HG03442 (cell line): ENCODE data around the gene DNMBP.
"Not testable (repeated sequence)": the region's sequence is repeated elsewhere in the genome, so short reads cannot be mapped to it uniquely, and the experiment has no call there.

Experiments
- ATAC-seq: cut with Tn5 transposase; IDR thresholded peaks from one replicate; pipeline ENCODE4 v1.9.1; 2021; ENCODE audit warnings: mild to moderate bottlenecking, moderate library complexity; ENCODE audit not compliant: unreplicated experiment

DNMBP gene

DNA sequence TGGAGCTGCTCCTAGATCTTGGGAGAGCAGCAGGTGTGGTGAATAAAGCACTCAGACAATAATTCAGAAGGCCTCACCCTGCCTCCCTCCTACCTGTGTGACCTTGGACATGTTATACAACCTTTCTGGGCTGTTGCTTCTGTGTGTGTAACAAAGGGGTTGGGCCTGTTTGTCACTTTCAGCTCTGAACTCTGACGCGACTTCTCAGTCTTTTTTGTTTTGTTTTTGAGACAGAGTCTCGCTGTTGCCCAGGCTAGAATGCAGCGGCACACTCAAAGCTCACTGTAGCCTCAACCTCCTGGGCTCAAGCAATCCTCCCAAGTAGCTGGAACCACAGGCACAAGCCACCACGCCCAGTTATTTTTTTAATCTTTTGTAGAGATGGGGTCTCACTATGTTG lies 89.3 kb downstream of the DNMBP start:
- no peak for ATAC-seq

DNA sequence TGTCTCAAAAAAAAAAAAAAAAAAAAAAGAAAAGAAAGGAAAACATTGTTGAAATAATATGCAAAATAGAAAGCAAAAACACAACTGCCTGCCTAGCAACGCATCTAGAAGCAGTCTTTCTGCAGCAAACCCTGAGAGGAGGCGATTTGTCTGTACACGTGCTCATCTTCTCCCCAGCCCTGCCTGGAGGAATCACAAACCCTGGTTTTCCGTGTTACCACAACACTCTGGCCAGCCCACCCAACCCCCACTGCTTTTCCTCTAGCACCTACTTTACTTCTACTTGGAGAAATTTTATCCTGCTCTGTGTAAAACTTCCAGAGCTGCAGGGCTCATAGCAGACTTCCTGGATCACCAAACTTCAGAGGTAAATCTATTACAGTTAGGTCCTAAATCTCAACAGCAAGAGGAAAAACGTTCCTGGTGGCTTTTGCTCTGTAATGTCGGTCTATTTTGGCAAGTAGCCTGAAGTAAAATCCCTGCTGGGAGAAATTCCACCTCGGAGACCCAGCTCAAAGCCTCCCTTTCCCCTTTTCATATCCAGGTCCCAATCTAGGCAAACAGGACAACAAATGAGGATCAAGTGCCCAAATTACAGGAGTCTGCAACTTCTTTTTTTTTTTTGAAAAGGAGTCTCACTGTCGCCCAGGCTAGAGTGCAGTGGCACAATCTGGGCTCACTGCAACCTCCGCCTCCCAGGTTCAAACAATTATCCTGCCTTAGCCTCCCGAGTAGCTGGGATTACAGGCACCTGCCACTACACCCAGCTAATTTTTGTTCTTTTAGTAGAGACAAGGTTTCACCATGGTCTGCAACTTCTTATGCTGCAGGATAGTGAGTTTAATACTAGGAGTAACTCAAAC lies 91.6 kb downstream of the DNMBP start:
- no peak for ATAC-seq

DNA sequence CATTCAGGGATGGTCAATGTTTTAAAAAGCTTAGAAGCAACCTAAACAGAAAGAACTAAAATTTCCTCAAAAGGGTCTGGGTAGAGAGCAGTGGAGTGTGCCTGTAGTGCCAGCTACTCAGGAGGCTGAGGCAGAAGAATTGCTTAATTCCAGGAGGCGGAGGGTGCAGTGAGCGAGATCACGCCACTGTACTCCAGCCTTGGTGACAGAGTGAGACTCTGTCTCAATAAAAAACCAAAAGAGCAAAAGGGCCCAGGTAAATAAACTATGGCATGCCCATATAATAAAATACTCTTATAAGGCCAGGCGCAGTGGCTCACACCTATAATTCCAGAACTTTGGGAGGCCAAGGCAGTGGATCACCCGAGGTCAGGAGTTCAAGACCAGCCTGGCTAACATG lies 93.0 kb downstream of the DNMBP start:
- ATAC-seq: no peak

DNA sequence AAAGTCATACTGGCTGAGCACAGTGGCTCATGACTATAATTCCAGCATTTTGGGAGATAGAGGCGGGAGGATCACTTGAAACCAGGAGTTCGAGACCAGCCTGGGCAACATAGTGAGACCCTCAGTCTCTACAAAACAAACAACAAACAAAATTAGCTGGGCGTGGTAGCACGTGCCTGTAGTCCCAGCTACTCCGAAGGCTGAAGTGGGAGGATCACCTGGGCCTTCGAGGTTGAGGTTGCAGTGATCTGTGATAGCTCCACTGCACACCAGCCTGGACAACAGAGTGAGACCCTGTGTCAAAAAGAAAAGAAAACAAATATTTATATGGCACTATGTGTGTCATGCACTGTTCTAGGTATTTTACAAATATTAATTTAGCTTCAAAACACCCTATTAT lies 94.3 kb downstream of the DNMBP start:
- ATAC-seq: no peak

DNA sequence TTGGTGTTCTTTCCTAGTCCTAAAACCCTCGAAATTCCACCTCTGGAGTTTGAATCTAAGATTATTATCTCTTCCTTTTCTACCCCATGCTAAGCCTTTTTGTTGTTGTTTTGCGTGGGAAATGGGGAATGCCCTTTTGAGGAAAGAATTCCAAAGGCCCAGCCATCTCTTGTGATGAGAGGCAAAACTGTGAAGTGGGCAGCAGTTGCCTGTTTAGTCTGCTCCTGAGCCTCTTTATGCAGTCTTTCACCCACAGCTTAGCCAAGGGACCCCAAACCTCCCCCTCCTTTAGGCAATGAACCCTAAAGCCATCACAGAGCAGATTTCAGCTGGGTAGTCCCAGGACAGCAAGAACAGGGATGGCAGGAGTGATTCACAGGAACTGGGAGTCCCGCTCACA lies 95.5 kb downstream of the DNMBP start:
- ATAC-seq: no peak

DNA sequence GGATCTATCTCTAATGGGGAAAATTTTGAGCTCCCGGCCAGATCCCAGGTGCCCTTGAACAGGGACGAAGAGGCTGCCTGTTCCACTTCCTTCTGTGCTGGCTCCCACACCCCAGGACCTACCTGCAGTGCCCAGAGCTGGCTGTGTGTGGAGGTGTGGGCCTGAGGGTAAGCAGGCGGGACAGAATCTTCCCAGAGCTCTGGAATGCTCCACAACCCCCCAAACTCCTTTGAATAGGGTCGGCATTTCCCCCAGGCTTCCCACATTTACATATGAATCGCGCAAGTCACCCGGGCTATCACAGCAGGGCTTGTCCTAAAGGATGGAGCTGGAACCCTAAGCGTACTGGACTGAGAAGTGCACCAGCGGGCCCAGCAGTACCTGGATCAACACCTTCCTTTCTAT lies 95.9 kb downstream of the DNMBP start:
- no peak for ATAC-seq

DNA sequence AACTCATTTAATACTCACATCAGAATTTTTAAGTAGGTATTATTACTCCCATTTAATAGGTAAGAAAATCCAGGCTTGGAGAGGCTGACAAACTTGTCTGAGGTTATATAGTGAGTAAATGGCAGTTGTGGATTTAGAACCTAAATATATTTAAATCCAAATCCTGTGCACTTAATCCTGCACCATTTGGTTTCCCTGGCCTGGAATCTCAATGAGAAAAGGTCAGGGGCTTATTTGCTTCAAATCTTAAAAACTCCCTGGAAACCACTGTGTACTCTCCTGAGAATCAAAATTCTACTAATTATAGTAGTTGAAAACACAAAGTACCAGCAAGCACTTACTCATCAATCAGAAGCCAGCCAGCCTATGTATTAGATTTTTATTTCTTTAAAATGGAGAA lies 97.7 kb downstream of the DNMBP start:
- ATAC-seq: no peak

DNA sequence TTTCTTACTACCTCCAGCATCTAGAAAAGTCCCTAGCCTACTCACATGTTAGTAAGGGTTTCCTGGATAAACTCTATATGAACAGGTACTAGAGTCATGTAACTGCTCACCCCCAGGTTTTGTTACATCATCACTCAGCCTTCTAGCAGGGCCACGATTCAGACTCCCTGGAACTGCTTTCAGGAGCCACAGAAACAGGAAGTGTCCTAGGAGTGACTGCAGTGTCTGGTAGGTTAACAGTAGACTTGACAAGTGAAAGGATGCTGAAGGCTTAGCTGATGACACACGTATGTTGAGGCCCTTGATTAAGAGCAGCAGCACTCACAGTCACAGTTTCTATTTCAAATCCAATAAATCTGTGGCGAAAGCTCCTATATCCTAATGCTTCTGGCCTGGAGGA lies 101.2 kb downstream of the DNMBP start:
- ATAC-seq: no peak

DNA sequence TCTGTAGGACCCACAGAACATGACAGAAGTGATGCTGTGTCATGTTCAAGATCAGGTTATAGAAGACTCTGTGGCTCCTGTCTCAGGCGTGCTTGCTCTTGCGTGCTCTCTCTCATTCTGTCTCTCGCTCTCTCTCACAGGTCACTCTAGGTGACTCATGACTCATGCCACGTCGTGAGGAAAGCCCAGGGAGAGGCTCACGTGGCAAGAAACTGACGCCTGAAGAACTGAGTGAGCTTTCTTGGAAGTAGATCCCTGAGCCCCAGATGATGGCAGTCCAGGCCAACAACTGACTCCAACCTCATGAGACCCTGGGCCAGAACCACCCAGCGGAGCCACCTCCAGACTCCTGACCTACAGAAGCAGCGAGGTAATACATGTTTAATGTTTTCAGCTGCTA lies 103.3 kb downstream of the DNMBP start:
- no peak for ATAC-seq

DNA sequence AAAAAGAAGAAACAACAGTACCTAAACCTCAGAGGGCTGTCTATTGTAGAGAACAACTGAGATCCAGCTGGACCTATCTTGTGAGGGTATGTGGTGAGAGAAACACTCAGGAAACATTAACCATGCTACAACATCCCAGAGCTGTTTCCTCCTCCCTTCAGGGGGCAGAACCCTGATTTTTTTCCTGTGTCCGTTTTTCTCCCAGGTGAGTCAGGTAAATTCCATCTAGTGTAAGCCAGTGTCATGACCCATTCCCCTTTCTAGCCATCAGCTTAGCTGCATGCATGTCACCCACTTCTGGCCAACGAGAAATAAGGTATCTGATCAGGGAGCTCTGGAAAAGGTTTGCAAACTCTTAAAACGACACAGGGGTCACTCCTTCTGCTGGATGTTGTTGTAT lies 103.8 kb downstream of the DNMBP start:
- ATAC-seq: no peak

DNA sequence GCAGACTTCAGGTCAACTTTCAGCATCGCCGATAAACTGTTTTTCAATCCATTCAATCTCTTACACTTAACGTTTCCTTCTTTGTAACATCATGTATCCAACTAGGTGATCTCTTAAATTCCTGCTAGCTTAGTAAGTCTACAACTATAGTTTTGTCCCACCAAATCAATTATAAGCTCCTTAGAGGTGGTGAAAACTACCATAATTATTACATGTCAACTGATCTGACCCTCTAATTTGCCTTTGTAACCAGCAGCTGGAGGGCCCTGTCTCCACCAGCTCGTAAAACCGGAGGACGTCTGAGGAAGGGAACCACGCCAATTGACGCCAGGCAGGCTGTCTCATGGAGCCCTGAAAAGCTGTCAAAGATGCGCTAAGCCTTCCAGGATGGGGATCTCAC lies 113.9 kb downstream of the DNMBP start:
- no peak for ATAC-seq

DNA sequence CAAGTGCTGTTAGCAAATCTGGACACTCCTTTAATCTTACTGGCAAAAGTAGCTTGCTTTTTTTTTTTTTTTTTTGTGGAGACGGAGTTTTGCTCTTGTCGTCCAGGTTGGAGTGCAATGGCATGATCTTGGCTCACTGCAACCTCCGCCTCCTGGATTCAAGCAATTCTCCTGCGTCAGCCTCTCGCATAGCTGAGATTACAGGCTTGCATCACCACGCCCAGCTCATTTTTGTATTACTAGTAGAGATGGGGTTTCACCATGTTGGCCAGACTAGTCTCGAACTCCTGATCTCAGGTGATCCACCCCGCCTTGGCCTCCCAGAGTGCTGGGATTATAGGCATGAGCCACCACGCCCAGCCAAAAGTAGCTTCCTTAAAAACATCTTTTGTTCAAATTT lies 114.7 kb downstream of the DNMBP start:
- not testable (repeated sequence) for ATAC-seq

DNA sequence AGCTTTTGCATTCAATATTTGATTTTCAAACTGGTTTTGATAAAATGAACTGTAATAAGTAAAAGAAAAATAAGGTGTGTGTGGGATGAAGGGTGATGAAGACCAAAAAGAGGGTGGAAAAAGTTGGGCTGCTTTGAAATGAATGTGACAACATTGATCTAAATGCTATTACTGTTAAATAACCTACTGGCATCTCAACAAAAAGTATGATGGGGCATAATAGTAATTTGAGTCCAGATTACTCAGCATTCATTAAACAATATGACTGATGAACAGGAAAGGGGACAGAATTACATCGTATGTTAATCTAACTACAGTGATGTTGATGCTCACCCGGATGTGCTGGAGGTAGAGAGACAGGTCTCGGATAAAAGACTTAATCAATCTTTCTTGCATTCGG lies 115.1 kb downstream of the DNMBP start:
- ATAC-seq: no peak

DNA sequence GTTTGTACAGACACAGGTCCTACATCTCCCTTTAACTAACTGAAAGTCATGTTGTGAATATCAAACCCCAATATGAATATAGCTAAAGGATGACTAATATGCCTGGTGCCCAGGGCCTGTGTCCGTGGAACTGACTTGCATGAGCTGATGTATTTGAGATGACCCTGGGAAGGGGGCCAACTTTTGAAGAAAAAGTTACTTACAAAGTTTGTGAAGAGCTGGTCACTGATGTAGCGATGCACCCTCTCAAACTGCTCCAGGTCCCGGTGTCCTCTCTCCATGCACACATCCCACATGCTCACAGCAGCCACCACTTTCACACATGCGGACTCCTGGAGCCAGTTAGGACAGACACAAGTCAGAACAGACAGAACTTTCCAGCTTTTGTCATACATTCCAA lies 121.1 kb downstream of the DNMBP start:
- no peak for ATAC-seq

DNA sequence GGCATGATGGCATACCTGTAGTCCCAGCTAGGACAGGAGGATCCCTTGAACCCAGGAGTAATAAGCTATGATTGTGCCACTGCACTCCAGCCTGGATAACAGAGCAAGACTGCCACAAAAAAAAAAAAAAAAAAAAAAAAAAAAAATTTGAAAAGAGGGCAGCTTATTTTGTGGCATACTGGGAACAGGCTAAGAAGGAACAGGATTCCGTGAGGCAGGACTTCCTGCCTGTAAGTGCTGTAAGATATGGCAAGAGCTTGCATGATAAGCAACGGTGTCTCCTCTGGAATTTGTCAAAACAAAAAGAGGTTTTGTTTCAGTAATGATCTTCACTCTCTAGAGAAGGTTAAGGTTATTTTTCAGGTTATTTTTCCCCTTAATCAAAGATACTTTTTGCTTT lies 126.2 kb downstream of the DNMBP start:
- no peak for ATAC-seq

DNA sequence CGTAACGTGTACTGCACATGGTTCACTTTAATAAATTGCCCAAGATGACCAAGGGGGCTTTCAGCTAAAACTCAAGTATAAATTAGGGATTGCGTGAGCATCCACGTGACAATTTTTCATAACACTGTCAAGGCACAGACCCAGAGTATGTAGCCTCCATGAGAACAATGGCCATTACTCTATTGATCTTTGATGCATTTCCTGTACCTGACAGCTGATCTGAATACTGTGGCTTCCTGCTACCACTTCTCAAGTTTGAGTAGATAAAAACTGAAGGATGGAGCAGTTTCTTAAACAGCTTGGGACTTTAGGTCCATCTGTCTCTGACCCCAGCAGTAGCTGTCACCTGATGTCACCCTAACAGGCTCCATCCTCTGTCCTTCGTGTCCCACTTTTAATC lies 128.4 kb downstream of the DNMBP start:
- ATAC-seq: no peak

DNA sequence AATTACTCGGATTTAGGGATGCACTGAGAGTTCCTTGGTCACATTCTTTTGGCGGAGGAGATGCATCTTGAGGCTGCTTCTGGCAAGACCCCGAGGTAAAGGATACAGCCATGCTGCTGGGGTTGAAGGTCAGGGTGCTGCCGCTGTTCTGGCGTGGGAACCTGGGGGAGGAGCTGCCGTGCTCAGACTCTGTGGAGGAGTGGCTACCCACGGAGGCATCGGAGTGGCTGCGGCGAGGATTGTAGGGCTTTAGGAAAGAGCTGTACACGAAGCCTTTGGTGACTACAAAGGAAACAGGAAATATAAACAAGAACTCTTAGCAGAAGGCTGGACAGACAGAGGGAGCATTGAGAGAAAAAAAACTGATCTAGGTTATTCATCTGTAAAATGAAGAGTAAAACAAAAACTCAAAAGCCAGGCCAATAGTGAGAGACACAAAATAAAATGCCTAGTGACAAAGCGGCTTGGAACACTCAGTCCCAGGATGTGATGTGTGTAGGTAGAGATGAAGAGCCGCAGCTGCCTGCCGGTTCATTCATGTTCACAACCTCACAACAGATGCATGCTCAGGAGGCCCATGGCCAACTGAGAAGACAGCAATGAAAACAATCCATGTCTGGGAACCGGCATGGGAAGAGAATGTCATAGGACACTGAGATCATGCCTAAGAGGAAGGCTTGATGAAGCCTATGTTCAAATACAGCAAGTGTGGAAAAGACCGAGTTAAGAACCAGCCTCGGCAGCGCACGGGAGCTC lies 129.5 kb downstream of the DNMBP start:
- no peak for ATAC-seq

DNA sequence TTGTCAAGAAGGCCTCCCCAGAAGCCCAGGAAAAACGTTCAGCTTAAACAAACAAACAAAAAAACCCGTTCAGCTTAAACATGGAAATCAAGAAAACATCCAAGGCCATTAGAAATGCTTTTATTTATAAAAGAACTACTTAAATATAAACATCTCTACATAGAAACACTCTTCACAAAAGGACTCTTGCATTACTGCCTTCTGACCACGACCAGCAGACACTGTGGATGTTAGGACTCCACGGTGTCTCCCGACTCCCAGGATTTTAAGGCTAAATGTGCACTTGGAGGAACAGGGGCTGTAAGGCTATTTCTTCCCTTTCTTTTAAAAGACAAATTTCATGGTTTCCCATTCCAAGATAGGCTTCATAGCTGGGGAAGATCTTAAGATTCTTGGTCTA lies 134.3 kb downstream of the DNMBP start:
- ATAC-seq: no peak

DNA sequence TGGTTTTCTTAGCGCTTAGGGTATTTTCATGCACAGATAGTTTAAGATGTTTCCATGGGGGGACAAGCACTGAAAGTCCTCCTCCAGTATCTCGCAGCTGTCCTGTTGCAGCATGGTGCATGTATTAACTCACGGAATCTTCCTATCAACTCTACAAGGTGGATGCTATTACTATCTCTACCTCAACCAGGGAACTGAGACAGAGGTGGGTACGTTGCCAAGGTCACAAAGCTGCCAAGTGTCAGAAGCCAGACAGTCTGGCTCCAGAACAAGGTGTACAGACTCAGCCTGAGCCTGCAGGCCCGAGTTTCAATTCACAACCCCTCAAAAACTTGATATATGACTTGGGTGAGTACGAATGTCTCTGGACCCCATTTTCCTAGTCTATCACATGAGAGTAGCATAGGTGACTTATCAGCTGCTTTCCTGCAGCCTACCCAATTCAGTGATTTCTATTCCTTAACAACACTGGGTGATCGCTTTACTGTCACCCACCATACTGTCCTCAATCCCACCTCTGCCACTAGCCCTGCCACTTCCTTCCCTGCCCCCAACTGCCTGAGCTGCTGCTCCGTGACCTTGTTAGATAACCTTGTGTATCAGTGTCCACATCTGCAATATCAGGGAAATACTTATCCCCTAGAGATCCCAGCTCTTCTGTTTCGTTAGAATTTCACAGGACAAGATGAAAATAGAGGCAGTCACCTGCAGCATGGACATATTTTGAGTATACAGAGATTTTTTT lies 135.2 kb downstream of the DNMBP start:
- ATAC-seq: no peak

DNA sequence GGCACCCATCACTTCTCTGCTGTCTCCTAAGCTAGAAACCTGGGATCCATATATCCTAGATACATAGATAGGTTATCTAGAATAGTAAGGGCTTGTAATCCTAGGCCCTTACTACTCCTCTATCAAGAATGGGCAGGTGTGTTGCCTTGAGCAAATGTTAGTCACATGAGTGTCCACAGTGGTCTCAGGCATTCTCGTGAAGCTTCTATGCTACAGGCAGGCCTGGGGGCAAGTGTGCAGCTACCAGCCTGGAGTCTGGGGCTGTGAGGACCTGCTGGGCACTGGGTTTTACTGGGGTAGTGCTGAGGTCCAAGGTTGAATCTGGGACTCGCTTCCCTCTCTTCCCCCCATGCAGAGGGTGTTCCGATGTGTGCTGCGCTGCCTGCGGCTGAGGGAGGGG lies 135.9 kb downstream of the DNMBP start:
- ATAC-seq: no peak

DNA sequence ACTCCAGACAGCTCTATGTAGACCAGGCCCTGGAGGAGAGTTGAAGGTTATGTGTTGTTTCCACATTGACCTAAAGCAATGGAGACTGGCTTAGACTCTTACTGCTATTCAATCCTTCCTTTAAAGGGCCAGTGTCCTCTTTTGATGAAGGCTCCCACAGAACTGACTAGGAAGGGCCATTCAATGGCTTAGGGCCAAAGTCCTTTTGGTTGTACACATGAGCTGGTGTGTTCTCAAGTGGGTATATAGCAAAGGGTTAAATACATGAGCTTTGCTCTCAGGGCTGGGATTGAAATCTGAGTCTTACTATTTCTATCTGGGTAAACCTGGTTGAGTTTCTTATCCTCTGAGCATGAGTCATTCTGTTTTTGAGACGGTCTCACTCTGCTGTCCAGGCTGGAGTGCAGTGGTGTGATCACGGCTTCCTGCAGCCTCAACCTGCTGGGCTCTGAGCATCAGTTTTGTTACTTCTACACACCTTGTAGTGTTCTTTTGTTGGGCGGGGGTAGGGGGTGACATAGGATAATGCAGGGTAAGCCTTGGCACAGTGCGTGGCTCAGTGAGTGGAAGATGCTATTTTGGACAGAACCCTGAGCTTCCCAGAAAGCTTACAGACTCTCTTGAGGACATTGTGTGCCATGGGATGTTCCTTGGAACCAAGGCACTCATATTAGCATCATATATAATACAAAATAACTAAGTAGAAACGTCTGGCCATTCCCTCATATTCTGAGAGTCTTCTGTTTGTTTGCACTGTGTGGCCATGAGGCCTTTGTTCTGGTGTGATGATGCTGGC lies 137.2 kb downstream of the DNMBP start:
- ATAC-seq: no peak
